ENCODE data around the gene S100B. TPM values are rescaled to one million over a fixed set of nuclear protein-coding genes. Genes with fewer than 3 reads are reported as not detected.

The S100B gene
- total RNA-seq, 1 donor from 2014 or later, result 2.8 TPM

DNA sequence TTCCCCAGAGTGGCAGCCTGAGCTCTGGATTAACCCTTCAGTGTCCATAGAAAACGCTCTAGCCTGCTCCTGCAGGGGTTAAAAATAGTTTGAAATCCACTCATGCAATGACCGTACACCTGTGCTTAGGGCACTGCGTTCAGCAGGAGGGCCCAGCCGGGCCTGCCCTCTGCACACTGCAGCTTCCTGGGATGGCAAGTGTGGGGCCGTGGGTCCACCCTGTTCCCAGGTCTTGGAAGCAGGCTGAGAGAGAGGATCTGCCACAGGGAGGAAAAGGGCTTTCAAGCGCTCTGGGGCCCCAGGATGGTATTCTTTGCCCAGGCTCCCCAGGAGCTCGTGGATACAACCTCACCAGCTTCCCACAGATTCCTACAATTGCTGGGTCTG lies 1.5 kb upstream of the S100B start:
- TF ChIP-seq, protein P1, sequence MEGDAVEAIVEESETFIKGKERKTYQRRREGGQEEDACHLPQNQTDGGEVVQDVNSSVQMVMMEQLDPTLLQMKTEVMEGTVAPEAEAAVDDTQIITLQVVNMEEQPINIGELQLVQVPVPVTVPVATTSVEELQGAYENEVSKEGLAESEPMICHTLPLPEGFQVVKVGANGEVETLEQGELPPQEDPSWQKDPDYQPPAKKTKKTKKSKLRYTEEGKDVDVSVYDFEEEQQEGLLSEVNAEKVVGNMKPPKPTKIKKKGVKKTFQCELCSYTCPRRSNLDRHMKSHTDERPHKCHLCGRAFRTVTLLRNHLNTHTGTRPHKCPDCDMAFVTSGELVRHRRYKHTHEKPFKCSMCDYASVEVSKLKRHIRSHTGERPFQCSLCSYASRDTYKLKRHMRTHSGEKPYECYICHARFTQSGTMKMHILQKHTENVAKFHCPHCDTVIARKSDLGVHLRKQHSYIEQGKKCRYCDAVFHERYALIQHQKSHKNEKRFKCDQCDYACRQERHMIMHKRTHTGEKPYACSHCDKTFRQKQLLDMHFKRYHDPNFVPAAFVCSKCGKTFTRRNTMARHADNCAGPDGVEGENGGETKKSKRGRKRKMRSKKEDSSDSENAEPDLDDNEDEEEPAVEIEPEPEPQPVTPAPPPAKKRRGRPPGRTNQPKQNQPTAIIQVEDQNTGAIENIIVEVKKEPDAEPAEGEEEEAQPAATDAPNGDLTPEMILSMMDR (IDR thresholded peaks at IDR 0.05; ENCODE audit: borderline replicate concordance), result no peak
- Histone ChIP-seq H3K36me3 (no peaks in the 10 kb centered on the region), H3K27me3 (ENCODE audit: low read depth) (no peaks in the 10 kb centered on the region), H3K27ac (replicated peaks) (peak overlapping the region; percentile 53), H3K4me3 (no peak overlapping the region), H3K4me1 (no peaks in the 10 kb centered on the region), H3K9me3 (replicated peaks) (peaks cover 15% of the 10 kb centered on the region)
- intact Hi-C loops (cut with micrococcal nuclease), result no loop called here
- no peak for DNase-seq

DNA sequence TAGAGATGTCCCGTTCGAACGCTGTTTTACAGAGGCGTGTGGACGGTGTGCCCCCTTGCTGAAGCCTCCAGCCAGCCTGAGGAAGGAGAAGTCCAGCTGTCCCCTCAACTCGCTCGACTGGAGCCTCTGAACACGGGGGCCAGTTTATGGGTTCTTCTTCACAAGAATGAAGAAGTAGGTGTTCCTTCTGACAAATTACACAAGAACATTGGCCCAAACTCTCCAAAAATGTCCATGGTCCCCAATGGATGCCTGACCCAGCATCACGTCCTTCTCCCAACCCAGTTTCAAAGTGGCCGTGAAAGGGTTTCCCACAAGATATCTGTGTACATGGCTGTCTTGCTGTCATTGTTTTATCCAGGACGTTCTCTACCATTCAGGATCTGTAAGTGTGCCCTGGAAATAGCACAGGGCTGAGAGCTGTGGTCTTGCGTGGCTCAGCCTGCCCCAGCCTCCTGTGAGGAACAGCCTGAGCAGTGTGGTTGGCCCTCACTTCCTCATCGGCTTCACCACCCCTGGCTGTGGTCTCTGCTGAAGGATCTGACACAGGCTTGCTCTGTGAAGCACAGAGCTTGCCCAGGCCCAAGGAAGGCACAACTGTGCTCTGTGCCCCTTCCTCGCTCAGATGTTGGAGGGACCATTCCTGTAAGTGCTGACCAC lies 1.0 kb upstream of the S100B start:
- peaks cover 10% of the 10 kb centered on the region for H3K9me3 ChIP-seq (replicated peaks)
- H3K4me1 ChIP-seq, result no peaks in the 10 kb centered on the region
- H3K27ac ChIP-seq (replicated peaks), result peak overlapping the region; percentile 53
- TF ChIP-seq, protein P1 (IDR thresholded peaks at IDR 0.05; ENCODE audit: borderline replicate concordance), result no peak
- no peak overlapping the region for H3K4me3 ChIP-seq
- H3K36me3 ChIP-seq, result no peaks in the 10 kb centered on the region
- intact Hi-C loops (cut with micrococcal nuclease), result no loop called here
- no peaks in the 10 kb centered on the region for H3K27me3 ChIP-seq (ENCODE audit: low read depth)
- DNase-seq, result peak; percentile 37

DNA sequence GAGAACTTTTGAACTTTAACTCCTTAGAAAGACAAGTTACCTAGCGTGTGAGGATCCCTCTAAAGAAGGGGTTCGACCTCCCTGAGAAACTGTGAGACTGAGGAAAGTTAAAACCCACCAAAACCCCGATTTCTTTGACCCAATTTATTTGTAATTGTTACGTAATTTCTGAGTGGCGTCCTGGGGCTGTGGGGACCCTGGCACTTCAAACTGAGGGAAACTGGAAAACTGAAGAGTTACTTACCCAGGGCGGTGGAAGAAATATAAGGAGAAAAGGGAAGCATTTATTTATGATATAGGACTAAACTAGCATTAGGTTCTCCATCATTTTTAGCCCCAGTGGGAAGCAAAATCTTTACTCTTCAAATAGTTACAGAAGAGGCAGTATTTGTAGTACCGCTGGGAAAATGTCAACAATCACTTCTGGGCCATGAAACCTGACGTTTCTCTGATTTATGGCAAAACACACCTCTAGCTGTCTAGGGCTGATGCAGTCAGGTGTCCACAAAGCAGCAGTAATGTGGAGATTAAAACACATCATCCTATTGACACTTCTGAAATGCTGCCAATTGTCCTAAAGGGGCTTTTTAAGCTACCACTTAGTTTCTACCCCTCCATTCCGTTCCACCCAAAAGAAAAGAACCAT lies 430 bp downstream of the S100B start:
- H3K9me3 ChIP-seq (replicated peaks), result no peaks in the 10 kb centered on the region
- TF ChIP-seq, protein P1 (IDR thresholded peaks at IDR 0.05; ENCODE audit: borderline replicate concordance), result no peak
- H3K27me3 ChIP-seq (ENCODE audit: low read depth), result no peaks in the 10 kb centered on the region
- H3K4me1 ChIP-seq, result peaks cover 8% of the 10 kb centered on the region
- intact Hi-C loops (cut with micrococcal nuclease), result no loop called here
- no peak for DNase-seq
- peak overlapping the region; percentile 29 for H3K4me3 ChIP-seq
- H3K36me3 ChIP-seq, result no peaks in the 10 kb centered on the region
- no peak overlapping the region for H3K27ac ChIP-seq (replicated peaks)

DNA sequence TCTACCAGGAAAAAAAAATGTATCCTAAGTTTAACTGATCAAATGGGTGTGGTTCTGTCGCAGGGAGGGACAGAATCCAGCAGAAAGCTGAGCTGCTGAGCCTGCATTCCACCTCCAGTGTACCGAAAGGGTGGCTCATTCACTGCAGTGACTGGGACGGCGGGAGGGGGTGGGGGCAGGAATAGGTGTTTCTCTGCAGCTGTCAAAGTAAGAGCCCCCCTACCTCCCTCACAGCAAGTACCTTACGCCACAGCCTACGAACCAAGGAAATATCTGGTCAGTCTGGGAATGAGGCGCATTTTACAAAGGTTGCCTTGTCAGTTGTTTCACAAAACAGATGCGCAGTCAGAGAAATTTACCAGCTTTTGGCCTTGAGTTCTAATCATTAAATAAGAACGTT lies 1.7 kb downstream of the S100B start:
- no peak for DNase-seq
- no peaks in the 10 kb centered on the region for H3K27me3 ChIP-seq (ENCODE audit: low read depth)
- TF ChIP-seq, protein P1 (IDR thresholded peaks at IDR 0.05; ENCODE audit: borderline replicate concordance), result no peak
- H3K27ac ChIP-seq (replicated peaks), result no peak overlapping the region
- intact Hi-C loops (cut with micrococcal nuclease), result no loop called here
- H3K36me3 ChIP-seq, result no peaks in the 10 kb centered on the region
- no peak overlapping the region for H3K4me3 ChIP-seq
- no peaks in the 10 kb centered on the region for H3K9me3 ChIP-seq (replicated peaks)
- peaks cover 20% of the 10 kb centered on the region for H3K4me1 ChIP-seq

DNA sequence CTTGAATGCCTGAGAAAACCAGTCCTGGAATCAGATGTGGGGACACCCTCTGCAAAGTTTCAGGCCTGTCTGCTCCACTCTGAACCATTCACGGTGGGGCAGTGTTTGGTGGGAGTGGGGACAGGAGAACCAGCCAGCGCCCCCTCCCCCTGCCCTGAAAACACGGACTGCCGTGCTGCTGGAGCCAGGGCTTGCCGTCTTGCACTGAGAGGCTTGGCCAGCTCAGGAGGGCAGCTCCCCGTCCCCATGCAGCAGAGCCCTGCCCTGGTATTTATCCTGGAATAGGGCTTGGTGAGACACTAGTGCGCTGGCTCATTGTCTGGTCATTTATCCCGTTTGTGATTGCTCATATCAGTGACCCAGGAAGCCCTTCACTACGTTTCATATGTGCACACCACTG lies 3.9 kb downstream of the S100B start:
- TF ChIP-seq, protein P1 (IDR thresholded peaks at IDR 0.05; ENCODE audit: borderline replicate concordance), result no peak
- H3K4me3 ChIP-seq, result no peak overlapping the region
- no peak for DNase-seq

More for the DNA sequence above, 3.9 kb downstream of the S100B start:
- no peaks in the 10 kb centered on the region for H3K9me3 ChIP-seq (replicated peaks)
- H3K27me3 ChIP-seq (ENCODE audit: low read depth), result no peaks in the 10 kb centered on the region
- peaks cover 20% of the 10 kb centered on the region for H3K4me1 ChIP-seq
- no peaks in the 10 kb centered on the region for H3K36me3 ChIP-seq
- H3K27ac ChIP-seq (replicated peaks), result no peak overlapping the region
- intact Hi-C loops (cut with micrococcal nuclease), result no loop called here

All from left ventricle myocardium inferior (tissue), 1 donor.